Stimulated activated CD8-positive, alpha-beta memory T cell treated with anti-CD3 and anti-CD28 coated beads, Interleukin-15, amount 100 ng/mL, for 4 hours (primary cell): ENCODE measurements around the gene PTCH2.

Source experiments
- DNase-seq, 2 donors: peaks; one replicate each; pipeline ENCODE4 v3.0.0-alpha.2; 2020; ENCODE audit warnings: low read depth in 2 of 2

The PTCH2 gene

GRCh38 chr1:44778705-44779576 lies 64.1 kb downstream of the PTCH2 start:
- DNase-seq, result no peak

DNA sequence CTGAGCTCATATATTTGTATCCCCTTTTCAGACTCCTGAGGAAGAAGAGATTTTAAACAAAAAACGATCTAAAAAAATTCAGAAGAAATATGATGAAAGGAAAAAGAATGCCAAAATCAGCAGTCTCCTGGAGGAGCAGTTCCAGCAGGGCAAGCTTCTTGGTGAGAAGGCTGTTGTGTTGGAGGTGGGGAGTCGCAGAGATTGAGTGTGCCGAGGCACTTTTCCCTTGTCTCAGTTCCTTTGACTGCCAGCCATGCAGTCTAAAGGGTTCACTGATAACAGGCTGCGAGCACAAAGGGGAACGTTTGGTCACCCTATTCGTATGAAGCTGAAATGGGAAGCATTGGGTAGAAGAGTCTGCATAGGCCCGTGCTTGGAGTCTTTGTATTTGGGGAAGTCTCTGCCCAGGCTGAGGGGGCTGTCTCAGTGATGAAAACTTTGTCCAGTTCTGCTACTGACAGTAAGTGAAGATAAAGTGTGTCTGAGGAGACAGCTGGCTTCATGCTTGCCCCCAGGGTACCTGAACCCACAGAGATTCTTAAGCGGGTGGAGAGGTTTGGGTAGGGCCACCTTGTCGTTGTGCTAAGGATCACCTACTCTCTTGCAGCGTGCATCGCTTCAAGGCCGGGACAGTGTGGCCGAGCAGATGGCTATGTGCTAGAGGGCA lies 65.0 kb downstream of the PTCH2 start:
- no peak for DNase-seq

- no peak for DNase-seq
Measured at GRCh38 chr1:44777547-44777946, 65.5 kb downstream of the PTCH2 start.

DNA sequence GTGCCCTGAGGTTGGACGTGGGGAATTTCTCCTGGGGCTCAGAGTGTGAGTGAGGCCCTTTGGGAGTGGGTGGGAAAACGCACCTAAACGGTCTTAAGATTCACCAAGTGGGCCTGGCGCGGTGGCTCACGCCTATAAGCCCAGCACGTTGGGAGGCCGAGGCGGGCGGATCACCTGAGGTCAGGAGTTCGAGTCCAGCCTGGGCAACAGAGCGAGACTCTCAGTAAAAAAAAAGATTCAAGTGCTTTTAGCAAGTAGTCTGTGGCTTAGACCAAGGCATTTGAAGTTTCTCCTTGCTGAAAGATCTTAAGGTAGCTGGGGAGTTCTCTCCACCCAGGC lies 66.4 kb downstream of the PTCH2 start:
- no peak for DNase-seq

- DNase-seq, result peak; percentile 42 to 53
Measured at GRCh38 chr1:44775930-44776729, 66.9 kb downstream of the PTCH2 start.

GRCh38 chr1:44775078-44775929 lies 67.7 kb downstream of the PTCH2 start, which contains the start of gene RPS8:
TSS of gene RPS8 (plus strand) at chr1:44775540. CDS start at chr1:44775597, 57 bp downstream.
- peak; percentile 73 to 87 for DNase-seq
